IMR-90 (cell line): ENCODE data around the gene TBC1D24. TPM values are rescaled to one million over a fixed set of nuclear protein-coding genes. Genes with fewer than 3 reads are reported as not detected.

Experiments
- BHLHE40 ChIP-seq: fragments of 150-350 bp; IDR thresholded peaks from 2 replicates; pipeline ENCODE4 v1.6.1; 2016; ENCODE audit warnings: mild to moderate bottlenecking, low read depth, low read length
- MXI1 ChIP-seq: IDR thresholded peaks from 2 replicates; pipeline ENCODE4 v1.6.1; 2012; ENCODE audit warnings: low read depth, mild to moderate bottlenecking, low read length, moderate library complexity, borderline replicate concordance
- RCOR1 ChIP-seq: IDR thresholded peaks from 2 replicates; pipeline ENCODE4 v1.6.1; 2012; ENCODE audit warnings: mild to moderate bottlenecking, low read length, improper control_type of control experiment; ENCODE audit not compliant: insufficient replicate concordance
- polyA plus RNA-seq, 3 experiments: library from polyadenylated mRNA; depleted of rRNA; stranded (reverse); fragments of >200 nt; gene quantifications; 2 replicates each; pipeline ENCODE4 v1.2.3, GENCODE V29; 2012; ENCODE audit warnings: low replicate concordance in 1 of 3
- total RNA-seq: library from RNA; depleted of rRNA; stranded (reverse); fragments of >200 nt; gene quantifications from 2 replicates; pipeline ENCODE4 v1.2.3, GENCODE V29; 2012

The TBC1D24 gene
- total and polyA plus RNA-seq, 2 of the 4 experiments (the other 2 are of a cell fraction) = 7.5 to 13.4 TPM

GRCh38 chr16:2473999-2474876 is 689 bp upstream of the TBC1D24 start (continued):
- TF ChIP-seq MXI1 (peak; percentile 56; the same call in 1 of the 2 replicates), BHLHE40 (peak; percentile 33; the same call in 1 of the 2 replicates), RCOR1 (no peak)
